Measurements from ENCODE around the gene SLC19A1.

The SLC19A1 gene

DNA sequence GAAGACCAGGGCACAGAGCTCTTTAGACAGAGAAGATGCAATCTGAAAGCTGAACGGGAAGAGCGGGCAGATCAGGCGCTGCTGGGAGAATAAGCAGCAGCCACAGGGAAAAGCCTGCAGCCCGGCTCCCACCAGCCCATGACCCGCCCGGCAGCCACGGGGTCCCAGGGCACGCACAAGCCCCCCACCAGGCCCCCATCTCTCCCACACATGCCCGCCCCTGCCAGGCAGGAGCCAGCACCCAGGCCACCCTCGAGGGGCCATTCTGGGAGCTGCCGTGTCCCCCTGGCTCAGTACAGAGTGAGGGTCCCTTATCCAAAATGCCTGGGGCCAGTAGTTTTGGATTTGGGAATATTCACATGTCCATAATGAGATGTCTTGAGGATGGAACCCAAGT, 16.3 kb downstream of the SLC19A1 start:
- TF ChIP-seq, protein P1, sequence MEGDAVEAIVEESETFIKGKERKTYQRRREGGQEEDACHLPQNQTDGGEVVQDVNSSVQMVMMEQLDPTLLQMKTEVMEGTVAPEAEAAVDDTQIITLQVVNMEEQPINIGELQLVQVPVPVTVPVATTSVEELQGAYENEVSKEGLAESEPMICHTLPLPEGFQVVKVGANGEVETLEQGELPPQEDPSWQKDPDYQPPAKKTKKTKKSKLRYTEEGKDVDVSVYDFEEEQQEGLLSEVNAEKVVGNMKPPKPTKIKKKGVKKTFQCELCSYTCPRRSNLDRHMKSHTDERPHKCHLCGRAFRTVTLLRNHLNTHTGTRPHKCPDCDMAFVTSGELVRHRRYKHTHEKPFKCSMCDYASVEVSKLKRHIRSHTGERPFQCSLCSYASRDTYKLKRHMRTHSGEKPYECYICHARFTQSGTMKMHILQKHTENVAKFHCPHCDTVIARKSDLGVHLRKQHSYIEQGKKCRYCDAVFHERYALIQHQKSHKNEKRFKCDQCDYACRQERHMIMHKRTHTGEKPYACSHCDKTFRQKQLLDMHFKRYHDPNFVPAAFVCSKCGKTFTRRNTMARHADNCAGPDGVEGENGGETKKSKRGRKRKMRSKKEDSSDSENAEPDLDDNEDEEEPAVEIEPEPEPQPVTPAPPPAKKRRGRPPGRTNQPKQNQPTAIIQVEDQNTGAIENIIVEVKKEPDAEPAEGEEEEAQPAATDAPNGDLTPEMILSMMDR (IDR thresholded peaks at IDR 0.05; ENCODE audit: unreplicated experiment in 3 of 3) = no peak
- peak overlapping the region in 1 of 3 experiments; percentile 19 for H3K27ac Mint-ChIP-seq
- H3K36me3 Mint-ChIP-seq (ENCODE audit: low read depth) = peaks cover 41% of the 10 kb centered on the region
- peaks cover 21% of the 10 kb centered on the region for H3K9me3 Mint-ChIP-seq
- H3K4me3 Mint-ChIP-seq = no peak overlapping the region
- no peaks in the 10 kb centered on the region for H3K4me1 Mint-ChIP-seq
- H3K27me3 Mint-ChIP-seq (ENCODE audit: low read depth) = no peaks in the 10 kb centered on the region

DNA sequence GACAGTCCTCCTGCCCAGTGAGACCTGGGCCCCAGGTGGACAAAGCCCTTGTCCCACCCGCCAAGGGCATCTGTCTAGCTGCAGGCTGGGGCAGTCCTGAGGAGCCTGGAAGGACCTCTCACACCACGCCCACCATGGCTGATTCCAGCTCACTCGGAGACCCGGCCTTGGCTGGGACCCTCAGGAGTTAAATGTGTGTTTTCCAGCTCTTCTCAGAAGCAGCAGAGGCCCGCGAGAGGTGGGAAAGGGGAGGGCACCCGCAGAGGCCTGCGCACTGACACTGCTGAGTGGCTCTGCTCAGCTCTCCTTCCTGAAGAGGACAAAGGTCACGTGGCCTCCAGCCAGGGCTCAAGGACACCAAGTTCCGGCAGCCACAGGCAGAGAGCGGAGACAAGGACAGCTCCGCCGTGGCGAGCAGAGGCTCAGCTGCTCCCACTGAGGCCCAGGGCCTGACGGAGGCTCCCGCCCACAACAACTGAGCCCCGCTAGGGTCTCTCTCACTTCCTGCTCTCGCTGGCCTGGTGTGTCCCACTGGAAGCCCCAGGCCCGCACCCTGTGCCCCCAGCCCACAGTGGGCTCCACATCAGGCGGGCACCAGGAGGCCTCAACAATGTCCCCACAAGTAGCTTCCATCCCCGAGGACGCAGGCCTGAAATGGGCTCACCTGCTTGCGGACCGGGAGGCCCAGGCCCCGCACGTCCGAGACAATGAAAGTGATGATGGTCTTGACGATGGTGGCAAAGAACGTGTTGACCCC, 16.9 kb downstream of the SLC19A1 start:
- no peak overlapping the region for H3K4me3 Mint-ChIP-seq
- H3K36me3 Mint-ChIP-seq (ENCODE audit: low read depth) = peaks cover 46% of the 10 kb centered on the region
- peaks cover 26% of the 10 kb centered on the region for H3K9me3 Mint-ChIP-seq
- H3K4me1 Mint-ChIP-seq = no peaks in the 10 kb centered on the region
- H3K27ac Mint-ChIP-seq = peak overlapping the region in 2 of 3 experiments; percentile 19 to 54
- TF ChIP-seq, protein P1 (IDR thresholded peaks at IDR 0.05; ENCODE audit: unreplicated experiment in 3 of 3) = no peak
- H3K27me3 Mint-ChIP-seq (ENCODE audit: low read depth) = no peaks in the 10 kb centered on the region

DNA sequence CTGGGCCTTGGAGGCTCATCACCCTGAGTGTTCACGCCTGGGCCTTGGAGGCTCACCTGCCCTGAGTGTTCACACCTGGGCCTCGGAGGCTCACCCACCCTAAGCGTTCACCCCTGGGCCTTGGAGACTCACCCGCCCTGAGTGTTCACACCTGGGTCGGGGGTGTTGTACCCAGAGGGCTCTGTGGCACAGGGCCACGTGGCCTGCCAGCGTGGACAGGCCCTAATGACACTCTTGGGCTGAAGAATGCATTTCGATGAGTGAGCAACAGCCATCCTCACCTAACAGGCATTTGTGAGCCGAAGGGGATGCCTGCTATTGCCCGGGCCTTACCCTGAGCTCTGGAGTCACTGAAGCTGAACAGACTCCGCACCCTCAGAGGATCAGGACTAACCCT, 17.5 kb downstream of the SLC19A1 start:
- TF ChIP-seq, protein P1 (IDR thresholded peaks at IDR 0.05; ENCODE audit: unreplicated experiment in 3 of 3) = no peak
- H3K27me3 Mint-ChIP-seq (ENCODE audit: low read depth) = peaks cover 4% of the 10 kb centered on the region
- H3K9me3 Mint-ChIP-seq = peaks cover 32% of the 10 kb centered on the region
- H3K4me3 Mint-ChIP-seq = no peak overlapping the region
- no peaks in the 10 kb centered on the region for H3K4me1 Mint-ChIP-seq
- H3K36me3 Mint-ChIP-seq (ENCODE audit: low read depth) = peaks cover 52% of the 10 kb centered on the region
- peak overlapping the region in 1 of 3 experiments; percentile 19 for H3K27ac Mint-ChIP-seq

DNA sequence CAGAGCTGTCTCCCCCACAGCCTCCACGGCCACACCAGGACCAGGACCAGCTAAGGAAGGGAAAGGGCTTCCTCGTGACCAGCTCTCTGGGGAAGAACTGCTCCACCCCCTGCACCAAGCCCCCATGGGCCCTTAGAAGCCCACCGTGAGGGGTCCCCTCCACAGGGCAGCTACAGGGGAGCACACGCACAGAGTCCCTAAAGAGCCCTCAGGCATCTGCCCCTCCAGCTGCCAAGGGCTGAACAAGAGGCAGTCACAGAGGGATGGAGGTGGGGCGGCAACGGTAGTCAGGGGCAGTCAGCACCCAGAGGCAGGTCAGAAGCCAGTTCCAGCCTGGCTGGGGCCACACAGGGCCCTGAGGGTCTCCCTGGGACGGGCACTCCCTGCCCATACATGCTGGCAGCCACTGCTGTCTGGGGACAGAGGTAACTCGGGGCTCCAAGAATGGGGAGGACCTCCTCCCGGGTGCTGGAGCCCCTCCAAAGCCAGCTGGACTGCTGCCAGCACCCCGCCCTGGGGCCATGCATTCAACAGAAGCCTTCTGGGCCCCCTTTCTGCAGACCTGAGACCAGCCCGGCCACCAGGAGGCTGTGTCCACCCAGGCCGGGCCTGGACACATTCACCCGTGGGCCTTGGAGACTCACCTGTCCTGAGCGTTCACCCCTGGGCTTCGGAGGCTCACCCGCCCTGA, 18.7 kb downstream of the SLC19A1 start:
- peaks cover 63% of the 10 kb centered on the region for H3K36me3 Mint-ChIP-seq (ENCODE audit: low read depth)
- TF ChIP-seq, protein P1 (IDR thresholded peaks at IDR 0.05; ENCODE audit: unreplicated experiment in 3 of 3) = no peak
- no peaks in the 10 kb centered on the region for H3K4me1 Mint-ChIP-seq

DNA sequence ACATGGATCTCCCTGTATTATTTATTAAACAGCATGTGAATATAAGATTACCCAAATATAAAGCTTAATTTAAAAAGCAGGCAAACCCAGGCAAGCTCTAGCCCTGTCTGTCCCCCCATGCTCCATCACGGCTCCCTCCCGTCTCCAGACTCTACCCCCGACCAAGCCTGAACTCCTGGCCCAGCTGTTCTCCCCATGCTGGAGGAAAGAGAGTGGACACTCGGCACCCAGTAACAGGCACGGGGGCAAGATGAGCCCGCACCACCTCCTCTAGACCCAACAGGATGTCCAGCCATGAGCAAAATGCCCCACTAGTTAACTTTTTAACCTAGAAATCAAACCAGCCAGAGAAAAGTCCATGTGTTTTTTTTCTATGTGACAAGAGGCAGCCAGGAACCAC, 19.3 kb downstream of the SLC19A1 start:
- peaks cover 50% of the 10 kb centered on the region for H3K9me3 Mint-ChIP-seq
- peaks cover 64% of the 10 kb centered on the region for H3K36me3 Mint-ChIP-seq (ENCODE audit: low read depth)
- H3K27me3 Mint-ChIP-seq (ENCODE audit: low read depth) = peaks cover 4% of the 10 kb centered on the region
- no peaks in the 10 kb centered on the region for H3K4me1 Mint-ChIP-seq
- H3K27ac Mint-ChIP-seq = no peak overlapping the region
- no peak overlapping the region for H3K4me3 Mint-ChIP-seq
- TF ChIP-seq, protein P1 (IDR thresholded peaks at IDR 0.05; ENCODE audit: unreplicated experiment in 3 of 3) = no peak

More for the DNA sequence above, 18.7 kb downstream of the SLC19A1 start:
- Mint-ChIP-seq H3K27me3 (ENCODE audit: low read depth) (peaks cover 4% of the 10 kb centered on the region), H3K27ac (no peak overlapping the region), H3K4me3 (no peak overlapping the region), H3K9me3 (peaks cover 44% of the 10 kb centered on the region)
